GM19025 (cell line): Measurements from ENCODE around the gene MC1R.
"Not testable (repeated sequence)": the region's sequence is repeated elsewhere in the genome, so short reads cannot be mapped to it uniquely, and the experiment has no call there.

ENCODE experiments used
- ATAC-seq: cut with Tn5 transposase; IDR thresholded peaks from one replicate; pipeline ENCODE4 v1.9.1; 2021; ENCODE audit warnings: mild to moderate bottlenecking, low read depth, moderate library complexity; ENCODE audit not compliant: unreplicated experiment

MC1R gene

GRCh38 chr16:89931964-89932363 lies 13.3 kb downstream of the MC1R start:
- ATAC-seq, result no peak

DNA sequence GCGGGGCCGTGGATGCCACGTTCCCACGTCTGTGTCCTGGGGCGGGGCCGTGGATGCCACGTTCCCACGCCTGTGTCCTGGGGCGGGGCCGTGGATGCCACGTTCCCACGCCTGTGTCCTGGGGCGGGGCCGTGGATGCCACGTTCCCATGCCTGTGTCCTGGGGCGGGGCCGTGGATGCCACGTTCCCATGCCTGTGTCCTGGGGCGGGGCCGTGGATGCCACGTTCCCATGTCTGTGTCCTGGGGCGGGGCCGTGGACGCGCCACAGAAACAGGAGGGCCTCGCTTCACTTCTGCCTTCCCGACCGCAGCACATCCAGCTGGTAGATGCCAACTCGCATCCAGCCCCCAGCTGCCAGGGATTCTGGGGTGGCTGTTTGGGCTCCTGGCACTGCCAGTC lies 15.4 kb downstream of the MC1R start:
- ATAC-seq, result not testable (repeated sequence)

- ATAC-seq, result no peak
Measured at GRCh38 chr16:89934611-89935553, 16.2 kb downstream of the MC1R start.

- not testable (repeated sequence) for ATAC-seq
Measured at GRCh38 chr16:89935620-89936019, 17.0 kb downstream of the MC1R start.

DNA sequence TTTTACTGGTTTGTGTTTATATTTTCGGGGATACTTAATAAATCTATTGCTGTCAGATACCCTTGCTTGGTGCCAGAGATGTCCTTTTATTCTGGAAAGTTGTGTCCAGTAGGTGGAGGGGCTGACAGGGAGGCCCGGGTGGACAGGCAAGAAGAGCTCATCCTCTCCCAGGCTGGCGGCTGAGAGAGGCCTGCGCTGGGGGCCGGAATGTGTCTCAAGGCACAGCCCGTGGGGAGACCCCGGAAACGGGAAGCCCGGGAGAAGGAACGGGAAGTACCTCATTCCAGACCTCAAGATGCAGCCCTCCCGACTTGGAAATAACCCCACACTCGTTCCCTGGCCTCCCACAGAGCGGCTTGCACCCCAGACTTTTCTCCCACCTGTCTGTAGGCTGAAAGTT lies 17.4 kb downstream of the MC1R start:
- ATAC-seq, result no peak

DNA sequence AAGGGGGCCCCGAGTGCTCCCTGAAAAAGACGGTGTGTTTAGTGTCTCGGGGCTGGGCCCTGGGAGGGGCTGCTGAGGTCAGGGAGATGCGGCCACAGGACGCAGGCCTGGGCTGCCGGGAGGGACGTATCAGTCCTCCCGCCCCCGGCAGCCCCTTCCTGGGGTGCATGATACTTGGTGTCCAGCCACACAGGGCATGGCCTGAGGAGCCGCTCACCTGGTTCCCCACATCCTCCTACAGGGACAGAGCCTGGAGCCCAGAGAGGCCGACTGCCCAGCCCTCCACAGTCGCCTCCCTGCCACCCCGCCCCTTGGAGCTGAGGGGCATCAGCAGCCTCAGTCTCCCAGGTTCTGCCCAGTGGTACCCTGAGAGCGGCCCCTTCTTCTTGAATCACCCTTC lies 17.8 kb downstream of the MC1R start:
- no peak for ATAC-seq

- ATAC-seq, result no peak
Measured at GRCh38 chr16:89936981-89937380, 18.3 kb downstream of the MC1R start.

DNA sequence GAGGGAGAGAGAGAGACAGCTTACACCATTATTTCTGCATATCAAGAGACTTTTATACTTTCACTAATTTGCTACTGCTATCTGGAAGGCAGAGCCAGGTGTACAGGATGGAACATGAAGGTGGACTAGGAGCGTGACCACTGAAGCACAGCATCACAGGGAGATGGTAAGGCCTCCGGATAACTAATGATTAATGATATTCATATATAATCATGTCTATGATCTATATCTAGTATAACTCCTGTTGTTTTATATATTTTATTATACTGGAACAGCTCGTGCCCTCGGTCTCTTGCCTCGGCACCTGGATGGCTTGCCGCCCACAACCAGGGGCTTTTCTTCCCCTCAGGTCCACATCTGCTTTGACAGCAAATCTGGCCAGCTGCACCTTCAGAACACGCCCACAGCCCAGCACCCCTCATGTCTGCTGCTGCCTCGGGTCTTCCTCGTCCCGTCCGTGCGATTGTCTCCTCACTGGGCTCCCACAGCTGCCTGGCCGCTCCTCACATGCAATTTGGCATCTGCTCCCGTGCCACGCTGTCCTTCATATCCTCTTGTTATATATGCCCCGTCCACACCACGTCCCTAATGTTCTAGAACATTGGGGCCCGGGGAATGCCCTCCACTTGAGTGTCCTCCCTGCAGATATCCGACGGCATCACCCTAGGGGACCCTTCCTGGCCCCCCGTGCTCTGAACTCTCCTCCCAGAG lies 19.7 kb downstream of the MC1R start:
- no peak for ATAC-seq

GRCh38 chr16:89944773-89945172 lies 26.1 kb downstream of the MC1R start:
- ATAC-seq, result no peak

DNA sequence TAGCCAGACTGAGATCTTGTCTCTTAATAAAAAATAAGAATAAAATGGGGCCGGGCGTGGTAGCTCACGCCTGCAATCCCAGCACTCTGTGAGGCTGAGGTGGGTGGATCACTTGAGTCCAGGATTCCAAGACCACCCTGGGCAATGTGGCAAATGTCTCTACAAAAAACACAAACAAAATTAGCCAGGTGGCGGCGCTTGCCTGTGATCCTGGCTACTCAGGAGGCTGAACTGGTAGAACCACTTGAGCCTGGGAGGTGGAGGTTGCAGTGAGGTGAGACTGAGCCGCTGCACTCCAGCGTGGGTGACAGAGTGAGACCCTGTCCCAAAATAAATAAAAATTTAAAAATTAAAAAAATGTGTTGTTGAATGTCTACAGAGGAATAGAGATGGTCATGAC lies 27.0 kb downstream of the MC1R start:
- ATAC-seq, result no peak

DNA sequence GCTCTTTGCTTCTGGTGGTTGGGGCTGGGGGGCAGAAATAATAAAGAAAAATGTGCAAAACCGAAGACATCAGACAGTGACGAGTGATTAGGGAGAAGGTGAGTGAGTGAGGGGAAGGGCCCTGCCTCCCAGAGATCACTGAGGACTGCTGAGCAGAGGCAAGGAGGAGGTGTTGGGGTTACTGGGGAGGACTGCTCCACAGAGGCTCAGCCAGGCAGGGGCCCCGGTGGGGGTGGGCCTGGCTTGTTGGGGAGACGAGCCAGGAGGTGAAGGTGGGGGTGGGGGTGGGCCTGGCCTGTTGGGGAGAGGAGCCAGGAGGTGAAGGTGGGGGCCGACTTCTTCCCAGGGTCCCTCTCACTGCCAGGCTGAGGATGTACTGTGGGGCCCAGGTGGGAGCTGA lies 27.9 kb downstream of the MC1R start:
- no peak for ATAC-seq

DNA sequence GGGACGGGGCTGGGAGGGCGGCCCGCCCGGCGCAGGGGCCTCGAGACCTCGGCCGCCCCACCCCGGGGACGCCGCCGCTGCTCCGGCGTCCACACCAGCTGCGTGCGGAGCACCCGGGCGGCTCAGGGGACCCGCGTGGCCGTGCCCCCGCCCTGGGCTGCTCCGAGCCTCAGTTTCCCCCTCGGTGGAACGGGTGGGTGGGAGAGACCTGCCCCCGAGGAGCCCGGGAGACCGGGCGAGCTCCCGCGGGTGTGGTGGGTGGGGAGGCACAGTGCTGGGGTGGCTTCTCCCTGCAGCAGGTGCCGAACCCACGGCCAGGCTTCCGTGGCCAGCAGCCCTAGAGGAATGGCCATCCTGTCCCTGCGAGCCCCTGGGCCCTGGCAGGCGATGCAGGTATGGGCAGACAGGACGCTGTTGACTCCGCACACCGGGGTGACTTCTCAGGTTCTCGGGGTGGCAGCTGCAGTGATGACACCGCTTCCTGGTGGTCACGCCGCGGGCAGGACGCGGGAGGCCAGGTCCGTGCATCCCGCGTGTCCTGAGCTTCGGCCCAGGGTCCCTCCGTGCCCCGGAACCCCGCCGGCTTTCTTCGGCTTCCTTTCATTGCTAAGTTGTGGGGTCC lies 30.6 kb downstream of the MC1R start:
- no peak for ATAC-seq

DNA sequence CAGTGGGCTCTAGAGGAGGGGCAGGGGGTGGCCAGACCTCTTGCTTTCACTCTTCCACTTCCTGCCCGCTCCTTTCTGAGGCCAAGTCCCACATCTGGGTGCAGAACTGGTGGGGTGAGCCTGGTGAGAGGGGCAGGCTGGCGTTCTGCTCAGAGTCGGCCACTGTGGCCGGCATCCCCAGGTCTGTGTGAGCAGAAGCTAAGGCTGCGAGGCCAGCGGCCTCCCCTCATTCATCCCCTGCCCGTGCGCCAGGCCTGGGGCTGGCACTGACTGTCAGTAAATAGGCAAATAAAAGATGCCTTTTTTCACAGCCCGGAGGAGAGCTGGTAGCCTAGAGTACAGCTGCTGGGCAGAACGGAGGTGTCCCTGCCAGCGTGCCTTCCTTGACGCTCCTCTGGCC lies 31.1 kb downstream of the MC1R start:
- no peak for ATAC-seq

GRCh38 chr16:89951509-89951908 lies 32.8 kb downstream of the MC1R start:
- no peak for ATAC-seq

DNA sequence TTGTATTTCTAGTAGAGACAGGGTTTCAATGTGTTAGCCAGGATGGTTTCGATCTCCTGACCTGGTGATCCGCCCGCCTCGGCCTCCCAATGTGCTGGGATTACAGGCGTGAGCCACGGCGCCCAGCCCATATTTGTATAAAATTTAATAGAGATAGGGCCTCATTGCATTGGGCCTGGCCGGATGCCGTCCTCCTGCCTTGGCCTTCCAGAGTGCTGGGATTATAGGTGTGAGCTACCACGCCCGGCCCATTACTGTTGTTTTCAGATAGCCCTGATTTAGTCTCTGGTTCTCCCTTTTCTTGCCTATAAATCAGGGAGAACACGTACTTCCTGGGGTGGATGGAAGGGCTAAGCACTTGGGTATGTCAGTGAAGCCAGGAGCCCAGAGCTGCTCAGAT lies 33.4 kb downstream of the MC1R start:
- no peak for ATAC-seq

- no peak for ATAC-seq
Measured at GRCh38 chr16:89952551-89952950, 33.9 kb downstream of the MC1R start.

DNA sequence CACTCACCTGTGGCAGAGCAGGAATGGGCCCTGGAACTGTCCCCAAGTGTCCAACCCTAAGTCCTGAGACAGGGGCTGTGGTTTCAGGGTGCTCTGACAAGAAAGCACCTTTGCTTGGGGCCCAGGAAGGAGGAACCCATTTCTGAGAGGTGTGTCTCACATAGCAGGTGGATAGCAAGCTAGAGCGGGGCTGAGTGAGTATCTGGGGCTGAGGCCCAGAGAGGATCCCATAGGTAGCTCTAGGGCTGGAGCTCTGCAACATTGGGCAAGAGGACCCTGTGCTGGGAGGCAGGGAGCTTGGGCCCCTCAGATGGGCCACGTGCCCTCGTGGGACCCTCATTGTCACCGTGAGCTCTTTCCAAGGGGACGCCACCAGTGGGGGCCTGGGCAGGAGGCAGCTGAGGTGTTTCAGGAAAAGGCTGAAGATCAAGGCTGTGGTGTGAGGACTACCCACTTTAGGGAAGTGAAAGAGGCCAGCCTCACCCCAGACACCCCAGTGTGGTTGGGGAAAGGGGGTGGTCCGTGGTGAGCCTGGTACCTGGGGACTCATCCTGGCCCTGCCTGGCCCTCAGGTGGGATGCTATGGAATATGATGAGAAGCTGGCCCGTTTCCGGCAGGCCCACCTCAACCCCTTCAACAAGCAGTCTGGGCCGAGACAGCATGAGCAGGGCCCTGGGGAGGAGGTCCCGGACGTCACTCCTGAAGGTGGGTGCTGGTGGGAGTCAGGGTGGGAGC lies 35.2 kb downstream of the MC1R start:
- ATAC-seq, result no peak

GRCh38 chr16:89954462-89954861 lies 35.8 kb downstream of the MC1R start:
- ATAC-seq, result no peak

DNA sequence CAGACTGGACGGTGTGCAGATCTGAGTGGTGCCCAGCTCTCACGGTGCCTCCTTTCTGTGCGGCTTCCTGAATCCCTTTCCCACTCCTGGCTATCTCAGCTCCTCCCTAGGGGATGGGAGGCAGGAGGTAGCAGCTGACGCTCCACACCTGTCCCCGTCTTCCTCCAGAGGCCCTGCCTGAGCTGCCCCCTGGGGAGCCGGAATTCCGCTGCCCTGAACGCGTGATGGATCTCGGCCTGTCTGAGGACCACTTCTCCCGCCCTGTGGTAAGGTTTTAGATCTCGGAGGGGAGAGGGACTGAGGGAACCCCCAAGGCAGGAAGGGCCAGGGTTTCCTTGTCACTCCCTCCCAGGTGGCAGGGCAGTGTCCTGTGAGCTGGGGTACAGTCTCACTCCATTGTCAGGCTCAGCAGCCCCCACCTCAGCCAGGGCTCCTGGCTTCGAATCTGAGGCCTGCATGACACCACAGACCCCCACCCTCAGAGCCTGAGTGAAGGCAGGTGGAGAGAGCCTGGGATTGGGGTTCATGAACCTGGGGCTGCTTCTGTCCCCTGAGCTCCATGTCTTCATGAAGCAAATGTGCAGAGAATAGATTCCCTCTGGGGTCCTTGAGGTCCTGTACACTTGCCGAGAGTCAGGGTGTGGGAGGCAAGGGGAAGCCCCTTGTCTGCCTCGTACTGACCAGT lies 36.5 kb downstream of the MC1R start:
- ATAC-seq, result no peak
